Measurements from ENCODE around the gene GPR143. TPM values are rescaled to one million over a fixed set of nuclear protein-coding genes. Genes with fewer than 3 reads are reported as not detected.

The GPR143 gene
- total and polyA plus RNA-seq, 10 of the 15 experiments (the other 5 are each of a cell fraction or from before 2014, with no cell fraction given): 0.05 to 0.31 (median 0.15) TPM; not detected in 5

DNA sequence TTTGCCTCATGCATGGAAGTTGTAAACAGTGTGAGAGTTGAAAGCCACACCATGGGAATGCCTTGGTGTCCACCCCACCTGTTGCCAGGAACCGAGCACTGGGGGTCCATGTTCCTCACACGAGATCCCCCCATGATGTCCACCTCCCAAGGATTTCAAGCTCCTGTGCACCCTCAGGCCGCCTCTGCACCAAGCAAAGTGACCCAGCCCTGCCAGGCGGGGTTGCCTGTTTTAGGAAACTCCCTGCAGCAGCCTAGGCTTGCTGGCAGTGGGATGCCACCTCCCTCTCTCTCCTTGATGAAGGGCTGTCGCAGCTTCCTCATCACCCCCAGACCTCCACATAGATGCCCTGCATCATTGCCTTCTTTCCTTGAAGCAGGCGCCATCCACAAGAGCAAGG lies 82.8 kb downstream of the GPR143 start:
- 56% methylated on average over 6 of the region's 6 CpGs for WGBS (ENCODE audit: insufficient coverage, insufficient replicate concordance, low lambda C conversion rate, missing lambda C conversion rate)
- in situ Hi-C loops (cut with MboI): no loop called here
- TF ChIP-seq, protein P1, sequence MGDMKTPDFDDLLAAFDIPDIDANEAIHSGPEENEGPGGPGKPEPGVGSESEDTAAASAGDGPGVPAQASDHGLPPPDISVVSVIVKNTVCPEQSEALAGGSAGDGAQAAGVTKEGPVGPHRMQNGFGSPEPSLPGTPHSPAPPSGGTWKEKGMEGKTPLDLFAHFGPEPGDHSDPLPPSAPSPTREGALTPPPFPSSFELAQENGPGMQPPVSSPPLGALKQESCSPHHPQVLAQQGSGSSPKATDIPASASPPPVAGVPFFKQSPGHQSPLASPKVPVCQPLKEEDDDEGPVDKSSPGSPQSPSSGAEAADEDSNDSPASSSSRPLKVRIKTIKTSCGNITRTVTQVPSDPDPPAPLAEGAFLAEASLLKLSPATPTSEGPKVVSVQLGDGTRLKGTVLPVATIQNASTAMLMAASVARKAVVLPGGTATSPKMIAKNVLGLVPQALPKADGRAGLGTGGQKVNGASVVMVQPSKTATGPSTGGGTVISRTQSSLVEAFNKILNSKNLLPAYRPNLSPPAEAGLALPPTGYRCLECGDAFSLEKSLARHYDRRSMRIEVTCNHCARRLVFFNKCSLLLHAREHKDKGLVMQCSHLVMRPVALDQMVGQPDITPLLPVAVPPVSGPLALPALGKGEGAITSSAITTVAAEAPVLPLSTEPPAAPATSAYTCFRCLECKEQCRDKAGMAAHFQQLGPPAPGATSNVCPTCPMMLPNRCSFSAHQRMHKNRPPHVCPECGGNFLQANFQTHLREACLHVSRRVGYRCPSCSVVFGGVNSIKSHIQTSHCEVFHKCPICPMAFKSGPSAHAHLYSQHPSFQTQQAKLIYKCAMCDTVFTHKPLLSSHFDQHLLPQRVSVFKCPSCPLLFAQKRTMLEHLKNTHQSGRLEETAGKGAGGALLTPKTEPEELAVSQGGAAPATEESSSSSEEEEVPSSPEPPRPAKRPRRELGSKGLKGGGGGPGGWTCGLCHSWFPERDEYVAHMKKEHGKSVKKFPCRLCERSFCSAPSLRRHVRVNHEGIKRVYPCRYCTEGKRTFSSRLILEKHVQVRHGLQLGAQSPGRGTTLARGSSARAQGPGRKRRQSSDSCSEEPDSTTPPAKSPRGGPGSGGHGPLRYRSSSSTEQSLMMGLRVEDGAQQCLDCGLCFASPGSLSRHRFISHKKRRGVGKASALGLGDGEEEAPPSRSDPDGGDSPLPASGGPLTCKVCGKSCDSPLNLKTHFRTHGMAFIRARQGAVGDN (IDR thresholded peaks at IDR 0.05): no peak
- TF ChIP-seq, protein P2, sequence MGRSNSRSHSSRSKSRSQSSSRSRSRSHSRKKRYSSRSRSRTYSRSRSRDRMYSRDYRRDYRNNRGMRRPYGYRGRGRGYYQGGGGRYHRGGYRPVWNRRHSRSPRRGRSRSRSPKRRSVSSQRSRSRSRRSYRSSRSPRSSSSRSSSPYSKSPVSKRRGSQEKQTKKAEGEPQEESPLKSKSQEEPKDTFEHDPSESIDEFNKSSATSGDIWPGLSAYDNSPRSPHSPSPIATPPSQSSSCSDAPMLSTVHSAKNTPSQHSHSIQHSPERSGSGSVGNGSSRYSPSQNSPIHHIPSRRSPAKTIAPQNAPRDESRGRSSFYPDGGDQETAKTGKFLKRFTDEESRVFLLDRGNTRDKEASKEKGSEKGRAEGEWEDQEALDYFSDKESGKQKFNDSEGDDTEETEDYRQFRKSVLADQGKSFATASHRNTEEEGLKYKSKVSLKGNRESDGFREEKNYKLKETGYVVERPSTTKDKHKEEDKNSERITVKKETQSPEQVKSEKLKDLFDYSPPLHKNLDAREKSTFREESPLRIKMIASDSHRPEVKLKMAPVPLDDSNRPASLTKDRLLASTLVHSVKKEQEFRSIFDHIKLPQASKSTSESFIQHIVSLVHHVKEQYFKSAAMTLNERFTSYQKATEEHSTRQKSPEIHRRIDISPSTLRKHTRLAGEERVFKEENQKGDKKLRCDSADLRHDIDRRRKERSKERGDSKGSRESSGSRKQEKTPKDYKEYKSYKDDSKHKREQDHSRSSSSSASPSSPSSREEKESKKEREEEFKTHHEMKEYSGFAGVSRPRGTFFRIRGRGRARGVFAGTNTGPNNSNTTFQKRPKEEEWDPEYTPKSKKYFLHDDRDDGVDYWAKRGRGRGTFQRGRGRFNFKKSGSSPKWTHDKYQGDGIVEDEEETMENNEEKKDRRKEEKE (IDR thresholded peaks at IDR 0.05): no peak
- no peak for TF ChIP-seq NBN (IDR thresholded peaks at IDR 0.05)
- TF ChIP-seq, protein P3, sequence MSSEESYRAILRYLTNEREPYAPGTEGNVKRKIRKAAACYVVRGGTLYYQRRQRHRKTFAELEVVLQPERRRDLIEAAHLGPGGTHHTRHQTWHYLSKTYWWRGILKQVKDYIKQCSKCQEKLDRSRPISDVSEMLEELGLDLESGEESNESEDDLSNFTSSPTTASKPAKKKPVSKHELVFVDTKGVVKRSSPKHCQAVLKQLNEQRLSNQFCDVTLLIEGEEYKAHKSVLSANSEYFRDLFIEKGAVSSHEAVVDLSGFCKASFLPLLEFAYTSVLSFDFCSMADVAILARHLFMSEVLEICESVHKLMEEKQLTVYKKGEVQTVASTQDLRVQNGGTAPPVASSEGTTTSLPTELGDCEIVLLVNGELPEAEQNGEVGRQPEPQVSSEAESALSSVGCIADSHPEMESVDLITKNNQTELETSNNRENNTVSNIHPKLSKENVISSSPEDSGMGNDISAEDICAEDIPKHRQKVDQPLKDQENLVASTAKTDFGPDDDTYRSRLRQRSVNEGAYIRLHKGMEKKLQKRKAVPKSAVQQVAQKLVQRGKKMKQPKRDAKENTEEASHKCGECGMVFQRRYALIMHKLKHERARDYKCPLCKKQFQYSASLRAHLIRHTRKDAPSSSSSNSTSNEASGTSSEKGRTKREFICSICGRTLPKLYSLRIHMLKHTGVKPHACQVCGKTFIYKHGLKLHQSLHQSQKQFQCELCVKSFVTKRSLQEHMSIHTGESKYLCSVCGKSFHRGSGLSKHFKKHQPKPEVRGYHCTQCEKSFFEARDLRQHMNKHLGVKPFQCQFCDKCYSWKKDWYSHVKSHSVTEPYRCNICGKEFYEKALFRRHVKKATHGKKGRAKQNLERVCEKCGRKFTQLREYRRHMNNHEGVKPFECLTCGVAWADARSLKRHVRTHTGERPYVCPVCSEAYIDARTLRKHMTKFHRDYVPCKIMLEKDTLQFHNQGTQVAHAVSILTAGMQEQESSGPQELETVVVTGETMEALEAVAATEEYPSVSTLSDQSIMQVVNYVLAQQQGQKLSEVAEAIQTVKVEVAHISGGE (CRISPR knock-in tag; IDR thresholded peaks at IDR 0.05): no peak
- no peak for TF ChIP-seq RAD21 (IDR thresholded peaks at IDR 0.05; ENCODE audit: insufficient read depth, low read depth, low read length)
- TF ChIP-seq MTA3 (IDR thresholded peaks at IDR 0.05; ENCODE audit: borderline replicate concordance, low read length): no peak
- TF ChIP-seq HDAC2 (IDR thresholded peaks at IDR 0.05): no peak
- TF ChIP-seq SIN3A (IDR thresholded peaks at IDR 0.05; ENCODE audit: low read depth, low read length): no peak
- TF ChIP-seq JUND (IDR thresholded peaks at IDR 0.05; ENCODE audit: low read depth, low read length): no peak
- no peak for TF ChIP-seq TCF3 (IDR thresholded peaks at IDR 0.05; ENCODE audit: borderline replicate concordance, insufficient read depth, low read depth, low read length)
- TF ChIP-seq TBL1XR1 (IDR thresholded peaks at IDR 0.05; ENCODE audit: low read depth, low read length): no peak
- TF ChIP-seq YBX1 (IDR thresholded peaks at IDR 0.05): no peak
- TF ChIP-seq POU2F2 (IDR thresholded peaks at IDR 0.05; ENCODE audit: borderline replicate concordance, low read depth, low read length): no peak
- TF ChIP-seq PAX5 (IDR thresholded peaks at IDR 0.05; ENCODE audit: borderline replicate concordance, low read depth, low read length): no peak
- TF ChIP-seq TCF12 (IDR thresholded peaks at IDR 0.05; ENCODE audit: low read depth, low read length): no peak
- no peak for TF ChIP-seq SREBF2 (IDR thresholded peaks at IDR 0.05; ENCODE audit: low read length)
- no peak for TF ChIP-seq NFXL1 (IDR thresholded peaks at IDR 0.05; ENCODE audit: borderline replicate concordance)

More for the DNA sequence above, 82.8 kb downstream of the GPR143 start:
- Histone ChIP-seq H3K27me3 (replicated peaks in 1 of 2; ENCODE audit: control insufficient read depth in 2 of 2, insufficient read depth in 2 of 2, low read length in 1 of 2) (no peaks in the 10 kb centered on the region), H2AFZ (ENCODE audit: control insufficient read depth, low read depth, low read length) (no peak overlapping the region), H3K4me1 (ENCODE audit: control insufficient read depth, insufficient read depth, low read length) (peaks cover 5% of the 10 kb centered on the region; the same call in 1 of the 2 replicates), H4K20me1 (ENCODE audit: control insufficient read depth, insufficient read depth) (no peaks in the 10 kb centered on the region), H3K27ac (ENCODE audit: control insufficient read depth, insufficient read depth) (no peak overlapping the region), H3K4me3 (no peak overlapping the region), H3K4me2 (ENCODE audit: control insufficient read depth, insufficient read depth) (no peak overlapping the region), H3K9ac (ENCODE audit: control insufficient read depth, insufficient read depth, low read length) (no peak overlapping the region), H3K79me2 (ENCODE audit: control insufficient read depth, insufficient read depth, low read length) (no peaks in the 10 kb centered on the region), H3K9me3 (replicated peaks; ENCODE audit: control insufficient read depth, insufficient read depth, low read length) (peaks cover 3% of the 10 kb centered on the region; the same call in 2 of the 3 replicates), H3K36me3 (ENCODE audit: control insufficient read depth in 2 of 2, insufficient read depth in 2 of 2, low read length in 1 of 2) (no peaks in the 10 kb centered on the region; a peak in 1 of 4 replicates)
- ChIA-PET CTCF (no interaction called here), POLR2A (no interaction called here), SMC1A (ENCODE audit: uncharacterized antibody, unreplicated experiment) (interaction anchor here (1.2 kb wide), 1 partner anchor 29 kb away, joined by 3 read pairs; no protein-coding TSS in a partner anchor), RAD21 (ENCODE audit: unreplicated experiment) (no interaction called here)
- FAIRE-seq (no peak), DNase-seq (ENCODE audit: low read depth, low spot score) (no peak), ATAC-seq (no peak)
- intact Hi-C loops (cut with micrococcal nuclease; ENCODE audit: unreplicated experiment): no loop called here
- BruUV-seq (replicated peaks): no TSS peak

Data from GM12878 (cell line).